Measurements from ENCODE around the gene TSPO2.

Gene TSPO2

GRCh38 chr6:41053041-41053440 is 10.8 kb downstream of the TSPO2 start, which contains the start of gene APOBEC2:
Gene APOBEC2, plus strand, starts transcription at chr6:41053202. Its CDS starts 146 bp downstream, at chr6:41053348.
- DNase-seq = no peak

GRCh38 chr6:41054511-41054910 is 12.2 kb downstream of the TSPO2 start:
- DNase-seq = no peak

GRCh38 chr6:41055149-41055548 is 12.9 kb downstream of the TSPO2 start:
- DNase-seq = no peak

- DNase-seq = no peak
These were observed 14.7 kb downstream of the TSPO2 start for GRCh38 chr6:41056768-41057490.

GRCh38 chr6:41058783-41059181 is 16.5 kb downstream of the TSPO2 start:
- no peak for DNase-seq

GRCh38 chr6:41059556-41059955 is 17.3 kb downstream of the TSPO2 start:
- no peak for DNase-seq

- DNase-seq = no peak
These were observed 19.0 kb downstream of the TSPO2 start for GRCh38 chr6:41061196-41061726.

- no peak for DNase-seq
These were observed 19.8 kb downstream of the TSPO2 start for GRCh38 chr6:41062056-41062455.

GRCh38 chr6:41063884-41064285 is 21.6 kb downstream of the TSPO2 start:
- no peak for DNase-seq

GRCh38 chr6:41064841-41065240 is 22.6 kb downstream of the TSPO2 start:
- DNase-seq = no peak

- no peak for DNase-seq
These were observed 23.3 kb downstream of the TSPO2 start for GRCh38 chr6:41065550-41066026.

- DNase-seq = peak in 3 of 4 experiments; percentile 21 to 46 (median 30)
These were observed 24.6 kb downstream of the TSPO2 start for GRCh38 chr6:41066867-41067304.

- DNase-seq = no peak
These were observed 29.2 kb downstream of the TSPO2 start for GRCh38 chr6:41071501-41071922.

GRCh38 chr6:41071923-41072835 is 29.9 kb downstream of the TSPO2 start, which contains the start of gene OARD1:
Gene OARD1, minus strand, starts transcription at chr6:41072356. Its CDS starts 722 bp downstream, at chr6:41071634.
- peak; percentile 100 for DNase-seq

GRCh38 chr6:41072836-41073202 is 30.6 kb downstream of the TSPO2 start, which contains the start of gene NFYA:
Gene NFYA, plus strand, starts transcription at chr6:41072974. Its CDS starts 6,116 bp downstream, at chr6:41079090.
- peak; percentile 100 for DNase-seq

GRCh38 chr6:41073203-41073967 is 31.1 kb downstream of the TSPO2 start:
- DNase-seq = peak; percentile 38 to 70 (median 52)

GRCh38 chr6:41073968-41074691 is 31.9 kb downstream of the TSPO2 start:
- no peak for DNase-seq

GRCh38 chr6:41074692-41075436 is 32.6 kb downstream of the TSPO2 start:
- DNase-seq = no peak

- DNase-seq = no peak
These were observed 33.7 kb downstream of the TSPO2 start for GRCh38 chr6:41075651-41076626.

GRCh38 chr6:41077536-41077935 is 35.3 kb downstream of the TSPO2 start:
- DNase-seq = no peak
